GM19193 (cell line): ENCODE data around the gene KRT8.

Experiments
- POLR2A ChIP-seq: IDR thresholded peaks from 4 replicates; pipeline ENCODE4 v1.6.1; 2011; ENCODE audit not compliant: insufficient read depth, insufficient read length; ENCODE audit errors: extremely low read depth

KRT8 gene

DNA sequence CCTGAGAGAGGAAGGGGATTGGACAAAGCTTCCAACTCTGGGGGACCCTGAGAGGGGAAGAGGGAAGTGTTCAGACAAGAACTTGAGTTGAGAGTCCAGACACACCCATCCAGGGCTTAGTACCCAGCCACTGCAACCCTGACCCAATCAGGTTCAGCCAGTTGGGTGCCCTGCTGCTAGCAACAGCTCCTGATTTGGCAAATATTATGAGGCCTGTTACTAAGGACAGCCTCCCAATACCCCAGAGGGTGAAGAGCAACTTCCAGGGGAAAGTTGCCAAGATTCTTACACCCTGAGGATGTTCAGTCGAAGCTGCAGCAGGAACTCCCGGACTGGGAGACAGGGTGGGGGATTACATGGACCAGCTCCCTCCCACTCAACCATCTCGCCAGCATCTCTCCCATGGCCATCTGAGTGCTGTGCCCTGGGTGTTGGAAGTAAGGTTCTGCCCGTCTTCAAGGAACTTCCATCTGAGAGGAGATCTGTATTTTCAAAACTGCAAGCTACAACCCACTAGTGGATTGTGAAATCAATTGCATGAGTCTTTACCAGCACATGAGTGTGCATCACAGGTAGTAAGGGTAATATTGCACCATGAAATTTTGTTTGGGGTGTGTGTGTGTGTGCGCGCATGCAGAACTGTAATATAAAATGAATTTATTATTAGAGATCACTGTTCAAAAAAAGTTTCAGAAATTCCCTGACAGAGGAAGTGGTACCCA is 44.6 kb downstream of the KRT8 start:
- no peak for TF ChIP-seq POLR2A

DNA sequence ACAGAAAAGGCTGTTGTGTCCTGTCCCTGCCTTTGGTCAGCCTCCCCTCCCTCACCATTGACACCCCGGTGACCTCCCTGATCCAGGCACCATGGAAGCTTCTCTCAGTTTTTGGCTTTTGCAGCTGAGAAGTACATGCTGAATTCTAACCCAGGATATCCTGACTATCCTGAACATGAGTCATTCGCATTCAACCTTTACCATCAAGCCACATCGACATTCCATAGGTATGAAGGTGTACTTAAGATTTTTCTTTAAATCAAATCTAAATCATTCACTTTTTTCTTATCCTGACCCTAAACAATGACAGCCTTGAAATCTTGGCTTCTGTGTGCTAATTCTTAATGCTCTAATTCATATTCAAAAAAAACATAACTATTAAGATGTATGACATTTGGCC is 47.4 kb downstream of the KRT8 start:
- TF ChIP-seq POLR2A = no peak

DNA sequence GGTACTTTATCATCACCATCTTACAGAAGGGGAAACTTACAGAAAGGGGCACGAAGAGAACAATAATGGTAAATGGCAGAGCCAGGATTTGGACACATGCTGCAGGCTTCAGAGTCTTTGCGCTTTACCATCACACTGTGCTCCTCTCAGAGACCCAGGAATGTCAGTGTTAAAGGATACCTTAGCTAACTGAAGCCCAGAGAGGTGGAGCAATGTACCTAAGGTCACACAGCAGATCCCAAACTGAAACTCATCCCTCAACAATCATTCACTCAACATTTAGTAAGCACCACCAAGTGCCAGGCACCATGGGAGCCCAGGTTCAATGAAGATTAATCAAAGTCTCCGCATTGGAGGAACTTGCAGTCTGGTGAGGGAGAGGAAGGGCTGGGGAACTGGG is 48.1 kb downstream of the KRT8 start:
- TF ChIP-seq POLR2A = no peak

DNA sequence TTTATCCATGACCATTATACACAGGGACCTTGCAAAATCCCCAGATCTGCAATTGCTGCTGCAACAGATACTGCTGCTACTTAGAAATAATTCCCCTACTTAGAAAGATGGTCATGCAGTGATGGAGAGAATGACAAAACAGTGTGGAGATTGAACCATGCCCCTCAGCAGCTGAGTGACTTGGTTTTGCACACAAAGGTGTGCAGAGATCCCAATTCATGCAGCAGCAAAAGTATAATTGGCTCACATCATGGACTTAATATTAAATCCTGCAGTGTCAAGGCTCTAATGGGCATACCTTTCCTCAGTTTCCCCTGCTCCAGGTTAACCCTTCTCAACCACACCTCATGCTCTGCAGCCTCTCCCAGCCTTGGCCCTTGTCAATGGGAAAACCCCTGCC is 53.1 kb downstream of the KRT8 start:
- no peak for TF ChIP-seq POLR2A

DNA sequence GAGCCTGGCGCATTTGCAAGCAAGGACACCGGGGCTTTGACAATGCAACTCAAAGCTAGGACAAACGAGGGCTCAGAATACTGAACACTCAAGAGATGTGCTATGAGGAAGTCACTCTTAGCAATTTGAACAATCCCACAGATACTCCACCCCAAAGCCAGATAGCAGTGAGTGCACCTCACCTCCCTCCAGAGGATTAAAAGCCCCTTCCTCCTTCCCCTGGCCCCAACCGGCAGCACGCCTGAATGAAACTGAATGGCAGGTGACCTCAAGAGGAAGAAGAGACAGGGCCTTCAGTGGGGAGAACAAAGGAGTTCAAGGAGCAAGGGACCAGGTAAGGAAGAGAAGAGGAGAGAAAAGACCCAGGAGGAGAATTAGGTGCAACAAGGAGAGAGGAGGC is 54.2 kb downstream of the KRT8 start:
- no peak for TF ChIP-seq POLR2A

DNA sequence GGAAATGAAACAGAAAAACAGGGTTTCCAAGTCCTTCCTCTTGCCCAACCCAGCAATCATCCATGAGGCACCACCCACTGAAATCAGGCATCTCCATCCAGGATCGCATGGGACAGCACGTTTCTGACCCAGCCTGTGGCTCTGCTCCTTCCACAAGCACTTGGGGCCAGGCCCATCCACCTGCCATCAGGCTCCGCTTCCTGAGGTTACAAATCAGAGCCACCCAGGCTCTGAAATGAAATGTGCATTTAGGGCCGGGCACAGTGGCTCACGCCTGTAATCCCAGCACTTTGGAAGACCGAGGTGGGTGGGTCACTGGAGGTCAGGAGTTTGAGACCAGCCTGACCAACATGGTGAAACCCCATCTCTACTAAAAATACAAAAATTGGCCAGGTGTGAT is 55.4 kb downstream of the KRT8 start:
- TF ChIP-seq POLR2A = no peak

DNA sequence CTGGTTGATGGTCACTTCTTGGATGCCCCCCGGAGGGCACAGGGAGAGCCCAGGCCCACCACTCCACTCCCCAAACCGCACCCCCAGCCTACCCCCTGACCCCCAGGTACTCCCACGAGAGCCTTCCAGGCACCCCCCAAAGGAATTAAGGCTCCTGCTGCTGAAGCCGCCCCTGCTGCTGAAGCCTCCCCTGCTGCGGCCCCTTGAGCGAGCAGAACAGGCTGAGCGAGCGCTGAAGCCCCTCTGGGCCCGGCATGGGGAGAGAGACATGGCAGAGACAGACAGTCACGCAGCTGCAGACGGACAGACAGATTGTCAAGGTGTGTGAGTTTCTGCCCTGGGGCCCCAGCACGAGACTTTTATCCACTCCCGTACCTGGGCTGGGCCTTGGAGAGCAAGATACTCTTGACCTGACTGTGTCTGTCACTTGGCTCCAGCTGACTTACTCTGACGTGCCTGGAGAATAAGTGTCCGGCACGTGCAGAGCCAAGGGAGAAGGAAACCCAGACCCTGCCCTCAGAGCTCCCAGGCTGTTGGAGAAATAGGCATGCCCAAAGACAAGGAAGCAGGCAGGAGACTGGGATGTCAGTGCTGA is 56.1 kb downstream of the KRT8 start, which contains the start of gene KRT78:
TSS of gene KRT78 (minus strand) at position 334 of the 595 bp plus-strand sequence. CDS start at position 270, 64 bp downstream.
- no peak for TF ChIP-seq POLR2A

DNA sequence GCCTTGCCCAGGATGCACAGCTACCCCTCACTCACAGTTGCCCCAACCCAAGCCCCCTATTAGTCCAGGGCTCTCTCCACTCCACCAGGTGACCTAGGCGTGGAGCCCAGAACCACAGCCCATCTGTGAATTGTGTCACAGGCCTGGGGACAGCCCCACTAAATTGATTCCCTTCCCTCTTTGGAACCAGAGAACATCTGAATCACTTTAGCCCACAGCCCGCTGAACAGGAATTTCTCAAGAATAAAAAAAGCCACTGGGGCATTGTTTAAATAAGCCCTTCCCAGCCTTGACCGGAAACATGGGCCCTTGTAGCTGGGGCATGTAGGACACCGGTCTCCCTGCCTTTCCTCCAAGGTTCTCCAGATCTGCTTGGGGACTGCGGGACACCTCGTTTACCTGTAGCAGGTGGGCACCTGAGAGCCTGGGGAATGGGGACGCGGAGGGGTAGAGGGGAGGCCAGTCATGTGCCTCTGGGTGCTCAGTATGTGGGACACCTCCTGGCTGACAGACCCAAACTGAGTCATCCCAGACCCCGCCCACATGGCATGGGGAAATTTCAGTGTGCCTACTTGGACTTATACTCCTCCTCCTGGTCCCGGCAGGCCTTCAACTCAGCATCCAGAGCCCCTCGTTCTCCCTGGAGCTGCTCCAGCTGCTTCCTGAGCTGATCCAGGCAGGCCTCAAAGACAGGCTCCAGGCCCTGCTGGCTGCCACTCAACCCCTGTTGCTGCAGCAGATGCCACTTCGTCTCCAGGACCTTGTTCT is 57.4 kb downstream of the KRT8 start:
- no peak for TF ChIP-seq POLR2A
